Measurements from ENCODE around the gene METRN. TPM values are rescaled to one million over a fixed set of nuclear protein-coding genes. Genes with fewer than 3 reads are reported as not detected.

METRN gene
- total RNA-seq, 4 donors from 2014 or later, result 10.0 to 30.9 (median 15.8) TPM

GRCh38 chr16:724188-725040, 9.5 kb downstream of the METRN start:
- Histone ChIP-seq H3K27ac (no peak overlapping the region), H3K27me3 (peaks cover 34% of the 10 kb centered on the region), H3K4me3 (no peak overlapping the region), H3K36me3 (no peaks in the 10 kb centered on the region), H3K9me3 (no peaks in the 10 kb centered on the region), H3K4me1 (peaks cover 57% of the 10 kb centered on the region)
- DNase-seq (ENCODE audit: low spot score in 2 of 2), result no peak
- WGBS, result 78% methylated on average over 10 of the region's 29 CpGs
- TF ChIP-seq CTCF (IDR thresholded peaks at IDR 0.05) (no peak), POLR2AphosphoS5 (IDR thresholded peaks at IDR 0.05) (no peak), POLR2A (IDR thresholded peaks at IDR 0.05) (no peak), EP300 (IDR thresholded peaks at IDR 0.05) (no peak)

GRCh38 chr16:725041-725376, 10.1 kb downstream of the METRN start:
- H3K27me3 ChIP-seq, result peaks cover 34% of the 10 kb centered on the region
- no CpG with 5 or more reads among the region's 7 CpGs for WGBS
- H3K4me3 ChIP-seq, result no peak overlapping the region
- H3K4me1 ChIP-seq, result peaks cover 53% of the 10 kb centered on the region
- no peaks in the 10 kb centered on the region for H3K9me3 ChIP-seq
- no peak overlapping the region for H3K27ac ChIP-seq
- DNase-seq (ENCODE audit: low spot score in 2 of 2), result no peak
- H3K36me3 ChIP-seq, result no peaks in the 10 kb centered on the region
- no peak for TF ChIP-seq CTCF (IDR thresholded peaks at IDR 0.05)
- no peak for TF ChIP-seq POLR2A (IDR thresholded peaks at IDR 0.05)
- TF ChIP-seq POLR2AphosphoS5 (IDR thresholded peaks at IDR 0.05), result no peak
- no peak for TF ChIP-seq EP300 (IDR thresholded peaks at IDR 0.05)

- 67% methylated on average over 3 of the region's 23 CpGs for WGBS
- Histone ChIP-seq H3K4me1 (peaks cover 47% of the 10 kb centered on the region), H3K27me3 (peaks cover 34% of the 10 kb centered on the region), H3K27ac (no peak overlapping the region), H3K4me3 (no peak overlapping the region), H3K36me3 (no peaks in the 10 kb centered on the region), H3K9me3 (no peaks in the 10 kb centered on the region)
- no peak for DNase-seq (ENCODE audit: low spot score in 2 of 2)
- TF ChIP-seq EP300 (IDR thresholded peaks at IDR 0.05) (no peak), POLR2AphosphoS5 (IDR thresholded peaks at IDR 0.05) (no peak), CTCF (IDR thresholded peaks at IDR 0.05) (no peak), POLR2A (IDR thresholded peaks at IDR 0.05) (no peak)
These were observed 10.7 kb downstream of the METRN start for GRCh38 chr16:725463-726187.

- H3K4me1 ChIP-seq, result peaks cover 43% of the 10 kb centered on the region
- H3K27ac ChIP-seq, result no peak overlapping the region
- TF ChIP-seq EP300 (IDR thresholded peaks at IDR 0.05) (no peak), POLR2A (IDR thresholded peaks at IDR 0.05) (no peak), POLR2AphosphoS5 (IDR thresholded peaks at IDR 0.05) (no peak), CTCF (IDR thresholded peaks at IDR 0.05) (no peak)
- no peak for DNase-seq (ENCODE audit: low spot score in 2 of 2)
- WGBS, result no CpG with 5 or more reads among the region's 9 CpGs
- H3K4me3 ChIP-seq, result peak overlapping the region; percentile 52
- peaks cover 2% of the 10 kb centered on the region for H3K36me3 ChIP-seq
- H3K27me3 ChIP-seq, result peaks cover 34% of the 10 kb centered on the region
- H3K9me3 ChIP-seq, result no peaks in the 10 kb centered on the region
These were observed 11.2 kb downstream of the METRN start for GRCh38 chr16:726188-726437.
